MCF 10A (cell line): ENCODE data around the gene CDCP2. TPM values are rescaled to one million over a fixed set of nuclear protein-coding genes. Genes with fewer than 3 reads are reported as not detected.
A peak's percentile ranks its signal among the peaks of the same experiment; 100 is the strongest.

Experiments
- BruUV-seq: library from RNA; stranded (reverse); fragments of 400-500 nt; replicated peaks from 2 replicates; lab custom pipeline; 2021; lab: Mats Ljungman, UMichigan
- CTCF ChIA-PET: fragments of 300-600 bp; sonication (Branson Sonifier 250); formaldehyde crosslinking; extraction: SDS; loops from one replicate; lab custom pipeline; 2021; ENCODE audit warnings: antibody characterized with exemption, inconsistent platforms; lab: Yijun Ruan, JAX
- POLR2A ChIA-PET: fragments of 300-600, 350-650 bp; sonication (Branson Sonifier 250); formaldehyde crosslinking; extraction: SDS; loops from one replicate; lab custom pipeline; 2020; ENCODE audit warnings: antibody characterized with exemption, inconsistent platforms; lab: Yijun Ruan, JAX
- DNase-seq: peaks from one replicate; pipeline ENCODE4 v3.0.0-alpha.2; 2018; ENCODE audit not compliant: unreplicated experiment
- H3K27ac Mint-ChIP-seq: one replicate; pipeline ENCODE4 v1.8.0; 2022; ENCODE audit warnings: mild to moderate bottlenecking, low read depth, mixed read lengths; ENCODE audit not compliant: unreplicated experiment
- H3K27me3 Mint-ChIP-seq: one replicate; pipeline ENCODE4 v1.8.0; 2022; ENCODE audit warnings: mixed read lengths; ENCODE audit not compliant: insufficient read depth, unreplicated experiment
- H3K36me3 Mint-ChIP-seq: one replicate; pipeline ENCODE4 v1.8.0; 2022; ENCODE audit warnings: mild to moderate bottlenecking, moderate library complexity, mixed read lengths; ENCODE audit not compliant: insufficient read depth, unreplicated experiment
- H3K4me1 Mint-ChIP-seq: one replicate; pipeline ENCODE4 v1.8.0; 2022; ENCODE audit warnings: mixed read lengths; ENCODE audit not compliant: insufficient read depth, unreplicated experiment
- H3K4me3 Mint-ChIP-seq: one replicate; pipeline ENCODE4 v1.8.0; 2022; ENCODE audit warnings: mild to moderate bottlenecking, moderate library complexity, mixed read lengths; ENCODE audit not compliant: unreplicated experiment
- H3K9me3 Mint-ChIP-seq: one replicate; pipeline ENCODE4 v1.8.0; 2022; ENCODE audit warnings: mixed read lengths; ENCODE audit not compliant: unreplicated experiment
- intact Hi-C: fragments of 100-400 bp; cut with micrococcal nuclease; formaldehyde crosslinking; loops from 2 replicates; pipeline ENCODE4 v1.14.1; 2022
- total RNA-seq: library from RNA; stranded (reverse); gene quantifications from 2 replicates; pipeline ENCODE4 v1.2.3, GENCODE V29; 2022
- TF ChIP-seq, protein P1 (sequence below): fragments of 200-600 bp; IDR thresholded peaks from one replicate; pipeline ENCODE4 v1.8.0; 2022; ENCODE audit warnings: antibody characterized with exemption, mild to moderate bottlenecking; ENCODE audit not compliant: unreplicated experiment

CDCP2 gene
- total RNA-seq, 1 experiment from 2014 or later, result not detected

- CTCF ChIA-PET, result interaction anchor here (2.0 kb wide), 1 partner anchor 371 kb away, joined by 9 read pairs; no protein-coding TSS in a partner anchor
- H3K27me3 Mint-ChIP-seq, result no peaks in the 10 kb centered on the region
- BruUV-seq, result no TSS peak
- no peak overlapping the region for H3K4me3 Mint-ChIP-seq
- POLR2A ChIA-PET, result interaction anchor here (0.7 kb wide), 1 partner anchor 371 kb away, joined by 3 read pairs; no protein-coding TSS in a partner anchor
- no peaks in the 10 kb centered on the region for H3K4me1 Mint-ChIP-seq
- H3K27ac Mint-ChIP-seq, result no peak overlapping the region
- DNase-seq, result no peak
- H3K36me3 Mint-ChIP-seq, result no peaks in the 10 kb centered on the region
- intact Hi-C loops, result loop anchor here (10.0 kb wide), 1 partner anchor 156 kb away; no protein-coding TSS in a partner anchor
- H3K9me3 Mint-ChIP-seq, result no peaks in the 10 kb centered on the region
- TF ChIP-seq, protein P1, sequence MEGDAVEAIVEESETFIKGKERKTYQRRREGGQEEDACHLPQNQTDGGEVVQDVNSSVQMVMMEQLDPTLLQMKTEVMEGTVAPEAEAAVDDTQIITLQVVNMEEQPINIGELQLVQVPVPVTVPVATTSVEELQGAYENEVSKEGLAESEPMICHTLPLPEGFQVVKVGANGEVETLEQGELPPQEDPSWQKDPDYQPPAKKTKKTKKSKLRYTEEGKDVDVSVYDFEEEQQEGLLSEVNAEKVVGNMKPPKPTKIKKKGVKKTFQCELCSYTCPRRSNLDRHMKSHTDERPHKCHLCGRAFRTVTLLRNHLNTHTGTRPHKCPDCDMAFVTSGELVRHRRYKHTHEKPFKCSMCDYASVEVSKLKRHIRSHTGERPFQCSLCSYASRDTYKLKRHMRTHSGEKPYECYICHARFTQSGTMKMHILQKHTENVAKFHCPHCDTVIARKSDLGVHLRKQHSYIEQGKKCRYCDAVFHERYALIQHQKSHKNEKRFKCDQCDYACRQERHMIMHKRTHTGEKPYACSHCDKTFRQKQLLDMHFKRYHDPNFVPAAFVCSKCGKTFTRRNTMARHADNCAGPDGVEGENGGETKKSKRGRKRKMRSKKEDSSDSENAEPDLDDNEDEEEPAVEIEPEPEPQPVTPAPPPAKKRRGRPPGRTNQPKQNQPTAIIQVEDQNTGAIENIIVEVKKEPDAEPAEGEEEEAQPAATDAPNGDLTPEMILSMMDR, result no peak
Measured at GRCh38 chr1:54118704-54119103, 34.1 kb downstream of the CDCP2 start.

DNA sequence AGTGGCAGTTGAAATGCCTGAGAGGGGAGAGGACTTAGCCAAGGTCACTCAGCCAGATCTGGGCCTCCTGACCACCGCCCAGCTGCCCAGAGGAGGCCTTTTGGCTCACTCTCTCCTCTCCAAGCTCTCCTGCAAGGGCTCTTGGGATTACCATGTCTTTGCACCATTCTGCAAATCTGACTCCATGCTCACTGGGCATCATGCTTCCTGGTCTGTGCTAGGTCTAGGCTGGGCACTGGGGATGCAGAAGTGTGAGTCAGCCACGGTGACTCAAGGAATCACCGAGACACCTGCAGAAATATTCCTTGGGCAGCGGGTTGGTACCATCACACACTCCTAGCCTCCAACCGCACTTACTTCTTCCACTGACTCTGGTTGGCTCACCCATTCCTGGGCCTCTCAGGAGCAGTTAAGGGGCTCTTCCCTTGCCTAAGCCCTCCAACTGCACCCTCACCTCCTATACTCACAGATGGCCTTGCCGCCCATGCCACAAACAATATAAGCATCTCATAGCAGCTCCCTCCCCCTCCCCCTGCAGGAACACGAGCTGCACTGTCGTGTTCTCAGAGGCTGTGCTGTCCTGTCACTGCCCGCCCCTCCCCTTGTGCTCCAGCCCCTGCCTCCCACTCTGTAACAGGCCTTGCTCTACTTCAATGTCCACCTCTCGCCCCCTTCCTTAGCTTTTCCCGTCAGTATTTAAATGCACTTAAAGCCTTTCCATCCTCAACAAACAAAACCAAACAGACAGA, 34.8 kb downstream of the CDCP2 start:
- Mint-ChIP-seq H3K27ac (no peak overlapping the region), H3K4me3 (no peak overlapping the region), H3K36me3 (no peaks in the 10 kb centered on the region), H3K27me3 (no peaks in the 10 kb centered on the region), H3K9me3 (no peaks in the 10 kb centered on the region), H3K4me1 (no peaks in the 10 kb centered on the region)
- DNase-seq, result peak; percentile 53
- BruUV-seq, result no TSS peak
- ChIA-PET POLR2A (no interaction called here), CTCF (interaction anchor here (0.9 to 2.0 kb wide), 2 partner anchors 8 to 371 kb away, joined by 4 to 9 read pairs; no protein-coding TSS in a partner anchor)
- intact Hi-C loops, result loop anchor here (10.0 kb wide), 1 partner anchor 157 kb away; no protein-coding TSS in a partner anchor
- TF ChIP-seq, protein P1, result no peak

DNA sequence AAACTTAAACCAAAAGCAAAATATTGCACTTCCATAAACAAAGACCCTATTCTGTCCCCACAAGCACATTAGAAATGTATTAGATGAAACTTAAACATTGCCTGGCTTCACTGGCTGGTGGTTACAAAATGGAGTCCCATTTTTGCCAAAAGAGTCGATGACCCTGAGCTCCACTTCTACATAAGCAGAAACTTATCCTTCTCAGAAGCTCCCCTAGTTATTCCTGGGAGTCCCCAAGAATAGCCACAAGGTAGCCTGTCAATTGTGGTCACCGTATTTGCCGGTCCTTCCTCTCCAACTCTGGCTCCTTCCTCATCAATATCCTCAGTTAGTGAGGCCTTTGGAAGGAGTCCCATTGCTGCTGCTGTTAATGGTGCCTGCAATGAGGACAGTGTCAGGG, 37.3 kb downstream of the CDCP2 start:
- no peak for DNase-seq
- H3K4me3 Mint-ChIP-seq, result no peak overlapping the region
- H3K9me3 Mint-ChIP-seq, result no peaks in the 10 kb centered on the region
- TF ChIP-seq, protein P1, result no peak
- no peaks in the 10 kb centered on the region for H3K4me1 Mint-ChIP-seq
- H3K27me3 Mint-ChIP-seq, result no peaks in the 10 kb centered on the region
- ChIA-PET CTCF (interaction anchor here (0.6 to 1.4 kb wide), 5 partner anchors 10 to 366 kb away, joined by 3 to 6 read pairs (median 3); no protein-coding TSS in a partner anchor), POLR2A (no interaction called here)
- BruUV-seq, result no TSS peak
- intact Hi-C loops, result loop anchor here (10.0 kb wide), 1 partner anchor 159 kb away; no protein-coding TSS in a partner anchor
- no peaks in the 10 kb centered on the region for H3K36me3 Mint-ChIP-seq
- H3K27ac Mint-ChIP-seq, result no peak overlapping the region

DNA sequence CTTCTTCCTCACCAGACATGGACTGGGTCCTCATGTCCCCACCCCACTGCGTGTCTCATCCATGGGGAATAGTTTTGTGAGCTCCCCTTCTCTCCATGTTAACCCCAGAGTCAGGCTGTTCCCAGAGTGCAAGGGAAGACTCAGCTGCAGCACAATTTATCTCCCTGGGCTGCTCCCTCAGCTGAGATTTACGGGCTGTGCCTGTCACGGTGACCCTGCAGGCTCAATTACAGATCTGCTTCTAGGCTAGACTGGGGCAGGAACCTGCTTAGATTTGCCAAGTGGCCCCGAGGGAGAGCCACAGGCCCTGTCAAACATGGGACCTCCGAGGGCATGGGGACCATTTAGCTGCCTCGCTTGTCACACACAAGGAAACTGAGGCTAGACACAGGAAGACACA, 37.8 kb downstream of the CDCP2 start:
- Mint-ChIP-seq H3K36me3 (no peaks in the 10 kb centered on the region), H3K4me1 (no peaks in the 10 kb centered on the region), H3K4me3 (no peak overlapping the region), H3K27ac (no peak overlapping the region), H3K27me3 (no peaks in the 10 kb centered on the region), H3K9me3 (no peaks in the 10 kb centered on the region)
- intact Hi-C loops, result loop anchor here (10.0 kb wide), 1 partner anchor 160 kb away; no protein-coding TSS in a partner anchor
- ChIA-PET POLR2A (no interaction called here), CTCF (interaction anchor here (0.7 to 1.4 kb wide), 5 partner anchors 10 to 366 kb away, joined by 3 to 6 read pairs (median 3); no protein-coding TSS in a partner anchor)
- TF ChIP-seq, protein P1, result no peak
- BruUV-seq, result no TSS peak
- DNase-seq, result no peak
